Left ventricle myocardium inferior (tissue), 1 donor: ENCODE results near the gene FBXW8. TPM values are rescaled to one million over a fixed set of nuclear protein-coding genes. Genes with fewer than 3 reads are reported as not detected.

ENCODE experiments used
- DNase-seq: peaks from one replicate; pipeline ENCODE4 v3.0.0-alpha.2; 2020
- H3K27ac ChIP-seq: fragments of 200-600 bp; replicated peaks from 2 replicates; pipeline ENCODE4 v1.8.0; 2021
- H3K27me3 ChIP-seq: fragments of 200-600 bp; 2 replicates; pipeline ENCODE4 v1.8.0; 2021; ENCODE audit warnings: low read depth
- H3K36me3 ChIP-seq: fragments of 200-600 bp; 2 replicates; pipeline ENCODE4 v1.8.0; 2021
- H3K4me1 ChIP-seq: fragments of 200-600 bp; 2 replicates; pipeline ENCODE4 v1.8.0; 2021
- H3K4me3 ChIP-seq: fragments of 200-600 bp; 2 replicates; pipeline ENCODE4 v1.8.0; 2021; ENCODE audit warnings: mild to moderate bottlenecking, moderate library complexity
- H3K9me3 ChIP-seq: fragments of 200-600 bp; replicated peaks from 2 replicates; pipeline ENCODE4 v1.8.0; 2021
- intact Hi-C: fragments of 100-400 bp; cut with micrococcal nuclease; formaldehyde crosslinking; loops from one replicate; pipeline ENCODE4 v1.11.0; 2022
- total RNA-seq: library from RNA; stranded (reverse); fragmentation: NEBNext Ultra II Directional; extraction: Animal tissue kit (Norgen Biotek cat#: 25700); gene quantifications from one replicate; pipeline ENCODE4 v1.2.1, GENCODE V29; 2021
- TF ChIP-seq, protein P1 (sequence below): fragments of 200-600 bp; IDR thresholded peaks from 2 replicates; pipeline ENCODE4 v1.8.0; 2021; ENCODE audit warnings: antibody characterized with exemption, mild to moderate bottlenecking, borderline replicate concordance
- donor health status: DM: no; HTN: yes; CAD: no; lungs with severe emphysema.

Gene FBXW8
- total RNA-seq, 1 donor from 2014 or later, result 8.5 TPM

DNA sequence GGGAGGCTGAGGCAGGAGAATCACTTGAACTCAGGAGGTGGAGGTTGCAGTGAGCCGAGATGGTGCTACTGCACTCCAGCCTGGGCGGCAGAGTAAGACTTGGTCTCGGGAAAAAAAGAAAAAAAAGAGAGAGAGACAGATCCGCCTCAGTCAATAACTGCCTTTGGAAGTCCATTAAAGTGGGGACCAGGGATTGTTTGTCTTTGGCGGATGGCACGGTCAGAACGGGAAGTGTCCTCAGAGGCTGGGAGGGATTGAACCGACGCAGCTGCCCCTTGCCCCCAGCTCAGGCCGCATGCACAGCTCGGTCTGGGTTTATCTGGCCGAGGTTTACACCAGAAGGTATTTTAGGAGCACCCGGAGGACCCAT lies 134.0 kb downstream of the FBXW8 start:
- H3K27me3 ChIP-seq, result no peaks in the 10 kb centered on the region
- peaks cover 70% of the 10 kb centered on the region for H3K4me1 ChIP-seq
- H3K36me3 ChIP-seq, result no peaks in the 10 kb centered on the region
- no peak for DNase-seq
- TF ChIP-seq, protein P1, sequence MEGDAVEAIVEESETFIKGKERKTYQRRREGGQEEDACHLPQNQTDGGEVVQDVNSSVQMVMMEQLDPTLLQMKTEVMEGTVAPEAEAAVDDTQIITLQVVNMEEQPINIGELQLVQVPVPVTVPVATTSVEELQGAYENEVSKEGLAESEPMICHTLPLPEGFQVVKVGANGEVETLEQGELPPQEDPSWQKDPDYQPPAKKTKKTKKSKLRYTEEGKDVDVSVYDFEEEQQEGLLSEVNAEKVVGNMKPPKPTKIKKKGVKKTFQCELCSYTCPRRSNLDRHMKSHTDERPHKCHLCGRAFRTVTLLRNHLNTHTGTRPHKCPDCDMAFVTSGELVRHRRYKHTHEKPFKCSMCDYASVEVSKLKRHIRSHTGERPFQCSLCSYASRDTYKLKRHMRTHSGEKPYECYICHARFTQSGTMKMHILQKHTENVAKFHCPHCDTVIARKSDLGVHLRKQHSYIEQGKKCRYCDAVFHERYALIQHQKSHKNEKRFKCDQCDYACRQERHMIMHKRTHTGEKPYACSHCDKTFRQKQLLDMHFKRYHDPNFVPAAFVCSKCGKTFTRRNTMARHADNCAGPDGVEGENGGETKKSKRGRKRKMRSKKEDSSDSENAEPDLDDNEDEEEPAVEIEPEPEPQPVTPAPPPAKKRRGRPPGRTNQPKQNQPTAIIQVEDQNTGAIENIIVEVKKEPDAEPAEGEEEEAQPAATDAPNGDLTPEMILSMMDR, result no peak
- no peak overlapping the region for H3K4me3 ChIP-seq
- peak overlapping the region; percentile 95 for H3K27ac ChIP-seq
- intact Hi-C loops, result no loop called here
- no peaks in the 10 kb centered on the region for H3K9me3 ChIP-seq

GRCh38 chr12:117045160-117046010 lies 134.6 kb downstream of the FBXW8 start:
- TF ChIP-seq, protein P1, result no peak
- intact Hi-C loops, result no loop called here
- DNase-seq, result no peak
- Histone ChIP-seq H3K27me3 (no peaks in the 10 kb centered on the region), H3K4me1 (peaks cover 76% of the 10 kb centered on the region), H3K4me3 (no peak overlapping the region), H3K27ac (peak overlapping the region; percentile 95), H3K9me3 (no peaks in the 10 kb centered on the region), H3K36me3 (no peaks in the 10 kb centered on the region)

GRCh38 chr12:117046011-117046369 lies 135.2 kb downstream of the FBXW8 start:
- intact Hi-C loops, result no loop called here
- Histone ChIP-seq H3K4me1 (peaks cover 82% of the 10 kb centered on the region), H3K36me3 (no peaks in the 10 kb centered on the region), H3K27ac (peak overlapping the region; percentile 95), H3K4me3 (no peak overlapping the region), H3K27me3 (no peaks in the 10 kb centered on the region), H3K9me3 (no peaks in the 10 kb centered on the region)
- TF ChIP-seq, protein P1, result peak; percentile 12
- no peak for DNase-seq

GRCh38 chr12:117046425-117046824 lies 135.7 kb downstream of the FBXW8 start:
- H3K36me3 ChIP-seq, result no peaks in the 10 kb centered on the region
- peak overlapping the region; percentile 95 for H3K27ac ChIP-seq
- no peaks in the 10 kb centered on the region for H3K9me3 ChIP-seq
- no peaks in the 10 kb centered on the region for H3K27me3 ChIP-seq
- no peak overlapping the region for H3K4me3 ChIP-seq
- TF ChIP-seq, protein P1, result no peak
- intact Hi-C loops, result no loop called here
- no peak for DNase-seq
- H3K4me1 ChIP-seq, result peaks cover 86% of the 10 kb centered on the region

GRCh38 chr12:117046861-117047530 lies 136.2 kb downstream of the FBXW8 start:
- H3K27ac ChIP-seq, result peak overlapping the region; percentile 95
- H3K4me3 ChIP-seq, result no peak overlapping the region
- intact Hi-C loops, result no loop called here
- no peaks in the 10 kb centered on the region for H3K27me3 ChIP-seq
- no peak for DNase-seq
- TF ChIP-seq, protein P1, result no peak
- peaks cover 89% of the 10 kb centered on the region for H3K4me1 ChIP-seq
- H3K36me3 ChIP-seq, result no peaks in the 10 kb centered on the region
- H3K9me3 ChIP-seq, result no peaks in the 10 kb centered on the region
